Kidney (tissue), 14 donors: ENCODE measurements around the gene GSDME. TPM values are rescaled to one million over a fixed set of nuclear protein-coding genes. Genes with fewer than 3 reads are reported as not detected.

Experiments
- DNase-seq, 5 donors: peaks; one replicate each; pipeline ENCODE4 v3.0.0-alpha.2; 2013 to 2020
- FAIRE-seq: peaks from 2 replicates; lab custom pipeline; 2012; peaks lifted over from hg19 to GRCh38; lab: Jason Lieb, UNC
- H3K27ac ChIP-seq, 2 donors: one replicate each; pipeline ENCODE4 v1.7.0; 2013; ENCODE audit warnings: low read depth in 2 of 2, low read length in 2 of 2, inconsistent platforms in 1 of 2
- H3K27me3 ChIP-seq: one replicate; pipeline ENCODE4 v1.7.1; 2013; ENCODE audit warnings: low read length, inconsistent platforms; ENCODE audit not compliant: control insufficient read depth, insufficient read depth
- H3K36me3 ChIP-seq, 3 donors: one replicate each; pipeline versions ENCODE4 v1.7.0 to v1.7.1; 2013; ENCODE audit warnings: low read length in 3 of 3, control low read depth in 1 of 3, inconsistent platforms in 1 of 3; ENCODE audit not compliant: insufficient read depth in 3 of 3, control insufficient read depth in 2 of 3
- H3K4me1 ChIP-seq, 3 donors: one replicate each; pipeline versions ENCODE4 v1.7.0 to v1.7.1; 2013; ENCODE audit warnings: low read length in 3 of 3, inconsistent platforms in 1 of 3, low read depth in 1 of 3; ENCODE audit not compliant: control insufficient read depth in 2 of 3, insufficient read depth in 2 of 3
- H3K4me3 ChIP-seq, 3 donors: one replicate each; pipeline versions ENCODE4 v1.7.0 to v1.8.1; 2013; ENCODE audit warnings: low read length in 3 of 3, control low read depth in 1 of 3, inconsistent platforms in 1 of 3
- H3K9ac ChIP-seq, 3 donors: one replicate each; pipeline versions ENCODE4 v1.7.0 to v1.7.1; 2013; ENCODE audit warnings: low read length in 3 of 3, control low read depth in 1 of 3, inconsistent platforms in 1 of 3
- H3K9me3 ChIP-seq, 3 donors: one replicate each; pipeline versions ENCODE4 v1.7.0 to v1.7.1; 2013; ENCODE audit warnings: low read length in 3 of 3, control low read depth in 1 of 3, inconsistent platforms in 1 of 3; ENCODE audit not compliant: control insufficient read depth in 2 of 3, insufficient read depth in 1 of 3
- intact Hi-C: fragments of 100-400 bp; cut with DNase I; formaldehyde crosslinking; loops from one replicate; pipeline ENCODE4 v1.11.1; 2022
- polyA plus RNA-seq: library from polyadenylated mRNA; stranded (reverse); fragments of 350-450 nt; fragmentation: Illumina TruSeq; extraction: RNeasy Lipid Tissue Mini Kit (QIAGEN cat#74804); gene quantifications from one replicate; pipeline ENCODE4 v1.2.3, GENCODE V29; 2014; ENCODE audit warnings: low read depth, low replicate concordance; ENCODE audit not compliant: insufficient read depth
- total RNA-seq: library from RNA; stranded (reverse); fragmentation: NEBNext Ultra II Directional; extraction: Animal tissue kit (Norgen Biotek cat#: 25700); gene quantifications from one replicate; pipeline ENCODE4 v1.2.1, GENCODE V29; 2021
- TF ChIP-seq, protein P1 (sequence below): IDR thresholded peaks from 3 replicates; pipeline ENCODE4 v1.5.1; 2012; ENCODE audit warnings: mild to moderate bottlenecking, moderate library complexity, borderline replicate concordance; ENCODE audit not compliant: insufficient read depth; ENCODE audit errors: extremely low read depth
- donor health status: control.
- donor health status: control.
- donor health status: control.
- donor health status: control.
- donor health status: control.
- donor health status: DM: yes; HTN: yes; CAD: no.
- donor health status: Normal renal cell carcinoma (clear cell type).

GSDME gene
- total and polyA plus RNA-seq, 2 donors from 2014 or later: 11.7 to 16.8 TPM

DNA sequence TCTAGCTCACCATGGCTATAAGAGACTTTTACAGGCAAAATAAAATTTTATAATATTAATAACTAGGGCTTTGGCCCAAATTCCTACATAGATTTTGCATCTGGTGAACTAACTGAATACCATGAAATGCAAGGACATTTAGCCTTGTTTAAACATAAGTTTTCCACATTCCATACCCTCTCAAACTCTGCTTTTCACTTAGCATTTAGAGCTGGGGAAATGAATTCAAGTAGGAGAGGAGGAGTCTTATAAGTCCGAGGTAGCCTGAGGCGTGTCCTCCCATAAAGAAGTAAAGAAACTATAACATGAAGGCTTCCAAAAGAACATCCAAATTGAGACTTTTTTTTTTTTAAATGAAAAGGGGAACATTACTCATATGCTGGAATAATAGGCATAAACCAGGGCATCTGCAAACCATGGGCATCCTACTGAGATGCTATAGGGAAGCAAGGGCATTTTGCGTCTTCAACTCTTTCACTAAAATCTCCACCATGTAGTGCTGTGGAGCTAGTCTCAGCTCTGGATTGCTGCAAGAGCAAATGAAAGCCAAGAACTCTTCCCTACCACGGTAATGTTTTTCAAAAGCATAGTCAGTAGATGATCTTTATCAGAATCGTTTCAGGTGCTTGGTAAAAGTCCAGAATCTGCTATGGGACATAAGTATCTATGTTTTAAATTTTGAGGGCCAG is 104.9 kb downstream of the GSDME start:
- no peak overlapping the region for H3K4me3 ChIP-seq
- TF ChIP-seq, protein P1, sequence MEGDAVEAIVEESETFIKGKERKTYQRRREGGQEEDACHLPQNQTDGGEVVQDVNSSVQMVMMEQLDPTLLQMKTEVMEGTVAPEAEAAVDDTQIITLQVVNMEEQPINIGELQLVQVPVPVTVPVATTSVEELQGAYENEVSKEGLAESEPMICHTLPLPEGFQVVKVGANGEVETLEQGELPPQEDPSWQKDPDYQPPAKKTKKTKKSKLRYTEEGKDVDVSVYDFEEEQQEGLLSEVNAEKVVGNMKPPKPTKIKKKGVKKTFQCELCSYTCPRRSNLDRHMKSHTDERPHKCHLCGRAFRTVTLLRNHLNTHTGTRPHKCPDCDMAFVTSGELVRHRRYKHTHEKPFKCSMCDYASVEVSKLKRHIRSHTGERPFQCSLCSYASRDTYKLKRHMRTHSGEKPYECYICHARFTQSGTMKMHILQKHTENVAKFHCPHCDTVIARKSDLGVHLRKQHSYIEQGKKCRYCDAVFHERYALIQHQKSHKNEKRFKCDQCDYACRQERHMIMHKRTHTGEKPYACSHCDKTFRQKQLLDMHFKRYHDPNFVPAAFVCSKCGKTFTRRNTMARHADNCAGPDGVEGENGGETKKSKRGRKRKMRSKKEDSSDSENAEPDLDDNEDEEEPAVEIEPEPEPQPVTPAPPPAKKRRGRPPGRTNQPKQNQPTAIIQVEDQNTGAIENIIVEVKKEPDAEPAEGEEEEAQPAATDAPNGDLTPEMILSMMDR: no peak
- no peak for FAIRE-seq
- no peaks in the 10 kb centered on the region for H3K27me3 ChIP-seq
- H3K9me3 ChIP-seq: no peaks in the 10 kb centered on the region
- H3K4me1 ChIP-seq: no peaks in the 10 kb centered on the region
- no peak overlapping the region for H3K27ac ChIP-seq
- intact Hi-C loops: no loop called here
- H3K9ac ChIP-seq: no peak overlapping the region
- H3K36me3 ChIP-seq: no peaks in the 10 kb centered on the region
- DNase-seq: no peak

Other genes with a start within 250 kb of the GSDME start
- gene PALS2, start 184.0 kb downstream of the GSDME start, total RNA-seq: 35.6 TPM
- 5.6 TPM for gene PALS2, start 184.0 kb downstream of the GSDME start, polyA plus RNA-seq
- 40.5 TPM for gene OSBPL3, start 222.7 kb upstream of the GSDME start, total RNA-seq
- 8.6 TPM for gene OSBPL3, start 222.7 kb upstream of the GSDME start, polyA plus RNA-seq